Endothelial cell of umbilical vein (primary cell): ENCODE results near the gene KRT23. TPM values are rescaled to one million over a fixed set of nuclear protein-coding genes. Genes with fewer than 3 reads are reported as not detected.

Source experiments
- BruUV-seq: library from RNA; stranded (reverse); fragments of 400-500 nt; replicated peaks from 2 replicates; lab custom pipeline; 2021; lab: Mats Ljungman, UMichigan
- CTCF ChIA-PET: fragments of 300-600, 350-600 bp; sonication (Branson Sonifier 250); formaldehyde crosslinking; loops from one replicate; lab custom pipeline; 2021; ENCODE audit warnings: antibody characterized with exemption, inconsistent platforms; lab: Charles Lee
- POLR2A ChIA-PET: fragments of 300-600, 350-600 bp; sonication (Branson Sonifier 250); formaldehyde crosslinking; loops from one replicate; lab custom pipeline; 2021; ENCODE audit warnings: antibody characterized with exemption, inconsistent platforms; lab: Charles Lee
- DNase-seq: peaks from one replicate; pipeline ENCODE4 v3.0.0-alpha.2; 2011; ENCODE audit warnings: low read depth, low spot score
- FAIRE-seq: peaks from 2 replicates; lab custom pipeline; 2011; peaks lifted over from hg19 to GRCh38; lab: Jason Lieb, UNC
- H2AFZ ChIP-seq: 2 replicates; pipeline ENCODE4 v1.6.0; 2012; ENCODE audit warnings: low read depth, low read length, control low read depth, inconsistent platforms
- H3K27ac ChIP-seq: 2 replicates; pipeline ENCODE4 v1.5.1; 2011; ENCODE audit warnings: low read depth, mild to moderate bottlenecking, control low read depth, low read length, moderate library complexity; ENCODE audit not compliant: insufficient read depth
- H3K27me3 ChIP-seq, 2 experiments: 2 replicates each; pipeline versions ENCODE4 v1.6.0 to v1.6.1; 2011; ENCODE audit warnings: low read length in 2 of 2, mixed read lengths in 1 of 2; ENCODE audit not compliant: control insufficient read depth in 2 of 2, insufficient read depth in 2 of 2
- H3K36me3 ChIP-seq, 2 experiments: 2 replicates in 1 of 2; 3 replicates in 1 of 2; pipeline ENCODE4 v1.5.1; 2011; ENCODE audit warnings: low read length in 2 of 2, mild to moderate bottlenecking in 1 of 2, moderate library complexity in 1 of 2; ENCODE audit not compliant: control insufficient read depth in 2 of 2, insufficient read depth in 2 of 2; ENCODE audit errors: extremely low read depth in 1 of 2
- H3K4me1 ChIP-seq: 3 replicates; pipeline ENCODE4 v1.5.1; 2011; ENCODE audit warnings: mild to moderate bottlenecking, low read length; ENCODE audit not compliant: control insufficient read depth, insufficient read depth; ENCODE audit errors: extremely low read depth
- H3K4me2 ChIP-seq: 2 replicates; pipeline ENCODE4 v1.6.1; 2011; ENCODE audit warnings: low read length, control low read depth, mixed read lengths; ENCODE audit not compliant: insufficient read depth
- H3K4me3 ChIP-seq, 3 experiments: fragments of 200-600 bp in 1 of 3; sonication (generic), shearing (Covaris generic) in 1 of 3; replicated peaks in 1 of 3; 2 replicates each; pipeline ENCODE4 v1.5.1; 2011 to 2016; ENCODE audit warnings: control low read depth in 3 of 3, low read length in 3 of 3, mild to moderate bottlenecking in 2 of 3, inconsistent platforms in 1 of 3, low read depth in 1 of 3, moderate library complexity in 1 of 3; ENCODE audit not compliant: insufficient read depth in 1 of 3
- H3K79me2 ChIP-seq: 2 replicates; pipeline ENCODE4 v1.6.0; 2012; ENCODE audit warnings: low read length, inconsistent platforms; ENCODE audit not compliant: control insufficient read depth, insufficient read depth
- H3K9ac ChIP-seq: replicated peaks from 2 replicates; pipeline ENCODE3; 2011; ENCODE audit warnings: low read length, control low read depth; ENCODE audit not compliant: insufficient read depth; ENCODE audit errors: extremely low read depth
- H3K9me1 ChIP-seq: replicated peaks from 3 replicates; pipeline ENCODE4 v1.6.0; 2011; ENCODE audit warnings: mild to moderate bottlenecking, low read length; ENCODE audit not compliant: control insufficient read depth, insufficient read depth; ENCODE audit errors: extremely low read depth
- H3K9me3 ChIP-seq: replicated peaks from 2 replicates; pipeline ENCODE4 v1.5.1; 2012; ENCODE audit warnings: low read length, inconsistent platforms; ENCODE audit not compliant: control insufficient read depth, insufficient read depth
- H4K20me1 ChIP-seq: replicated peaks from 2 replicates; pipeline ENCODE3; 2011; ENCODE audit warnings: mild to moderate bottlenecking, low read length; ENCODE audit not compliant: control insufficient read depth, insufficient read depth; ENCODE audit errors: extremely low read depth
- CTCF ChIP-seq, 2 donors: IDR thresholded peaks; 1 replicate in 1 of 2; 2 replicates in 1 of 2; pipeline ENCODE4 v1.5.1; 2011; ENCODE audit warnings: low read length in 2 of 2, mild to moderate bottlenecking in 2 of 2, moderate library complexity in 2 of 2, control low read depth in 1 of 2, inconsistent platforms in 1 of 2, low read depth in 1 of 2; ENCODE audit not compliant: insufficient read depth in 1 of 2; ENCODE audit errors: extremely low read depth in 1 of 2
- EZH2 ChIP-seq: IDR thresholded peaks from 2 replicates; pipeline ENCODE4 v1.6.1; 2012; ENCODE audit warnings: borderline replicate concordance, low read depth, mild to moderate bottlenecking, moderate library complexity, low read length, inconsistent platforms; ENCODE audit not compliant: severe bottlenecking
- FOS ChIP-seq: IDR thresholded peaks from 2 replicates; pipeline ENCODE4 v1.6.1; 2011; ENCODE audit warnings: mild to moderate bottlenecking, low read length, moderate library complexity, borderline replicate concordance; ENCODE audit not compliant: insufficient read depth
- GATA2 ChIP-seq: IDR thresholded peaks from 2 replicates; pipeline ENCODE4 v1.7.0; 2011; ENCODE audit warnings: low read depth, mild to moderate bottlenecking, moderate library complexity, mixed read lengths, low read length; ENCODE audit not compliant: insufficient read length, insufficient read depth
- JUN ChIP-seq: IDR thresholded peaks from 2 replicates; pipeline ENCODE4 v1.6.1; 2011; ENCODE audit warnings: borderline replicate concordance, low read depth; ENCODE audit not compliant: insufficient read length, insufficient read depth
- MAX ChIP-seq: IDR thresholded peaks from 2 replicates; pipeline ENCODE4 v1.6.1; 2011; ENCODE audit not compliant: insufficient read depth, insufficient read length
- MYC ChIP-seq: IDR thresholded peaks from one replicate; pipeline ENCODE4 v1.6.1; 2011; ENCODE audit warnings: mild to moderate bottlenecking, low read depth, low read length
- POLR2A ChIP-seq: IDR thresholded peaks from 2 replicates; pipeline ENCODE4 v1.6.1; 2012; ENCODE audit warnings: low read depth, mild to moderate bottlenecking, control low read depth, low read length
- POLR2AphosphoS5 ChIP-seq: IDR thresholded peaks from 2 replicates; pipeline ENCODE4 v1.6.1; 2012; ENCODE audit warnings: low read depth, mild to moderate bottlenecking, control low read depth, low read length, moderate library complexity; ENCODE audit not compliant: insufficient read depth
- dilution Hi-C: fragments of 300-500 bp; cut with MboI; formaldehyde crosslinking; loops from one replicate; pipeline ENCODE4 v1.15.0; 2019; ENCODE audit warnings: low sequenced_read_pairs; ENCODE audit not compliant: extremely low pct_ligation_motif_present
- intact Hi-C: fragments of 100-400 bp; cut with micrococcal nuclease; formaldehyde crosslinking; loops from one replicate; pipeline ENCODE4 v1.10.0; 2022
- polyA plus RNA-seq, 4 experiments: library from polyadenylated mRNA; depleted of rRNA in 3 of 4; stranded (reverse) in 3 of 4; unstranded in 1 of 4; fragments of >200 nt; gene quantifications; 2 replicates each; pipeline versions ENCODE4 v1.2.1 to v1.2.3, GENCODE V29; 2011 to 2012; ENCODE audit warnings: missing spikeins in 1 of 4
- total RNA-seq: library from RNA; stranded (reverse); gene quantifications from 2 replicates; pipeline ENCODE4 v1.2.3, GENCODE V29; 2021

KRT23 gene
- total and polyA plus RNA-seq, 2 donors (not counting 3 experiments of a cell fraction or from before 2014, with no cell fraction given) = not detected

- H3K36me3 ChIP-seq = no peaks in the 10 kb centered on the region
- intact Hi-C loops (no loop called here), dilution Hi-C loops (no loop called here)
- no peak overlapping the region for H3K27ac ChIP-seq
- no peak for DNase-seq
- no peak for TF ChIP-seq JUN
- no peak for TF ChIP-seq MAX
- TF ChIP-seq GATA2 = no peak
- no peak for TF ChIP-seq POLR2AphosphoS5
- TF ChIP-seq CTCF (IDR thresholded peaks at IDR 0.05; ENCODE audit: extremely low read depth in 1 of 2, insufficient read depth in 1 of 2, low read depth in 1 of 2, low read length in 2 of 2) = no peak
- no peaks in the 10 kb centered on the region for H3K9me1 ChIP-seq
- ChIA-PET CTCF (interaction anchor here (1.4 kb wide), 2 partner anchors 21 to 760 kb away, joined by 4 to 10 read pairs; no protein-coding TSS in a partner anchor), POLR2A (no interaction called here)
- no peaks in the 10 kb centered on the region for H4K20me1 ChIP-seq
- H3K9me3 ChIP-seq = no peaks in the 10 kb centered on the region
- no peak overlapping the region for H3K4me2 ChIP-seq
- no TSS peak for BruUV-seq
- H3K9ac ChIP-seq = no peak overlapping the region
- no peaks in the 10 kb centered on the region for H3K79me2 ChIP-seq
- no peaks in the 10 kb centered on the region for H3K4me1 ChIP-seq
- peaks cover 6 to 24% of the 10 kb centered on the region in 2 experiments for H3K27me3 ChIP-seq
- no peak overlapping the region for H2AFZ ChIP-seq
- H3K4me3 ChIP-seq = no peak overlapping the region
- no peak for FAIRE-seq
Measured at GRCh38 chr17:40888196-40888720, 49.2 kb downstream of the KRT23 start.

- CTCF ChIA-PET = interaction anchor here (1.4 kb wide), 1 partner anchor 8 kb away, joined by 5 read pairs; no protein-coding TSS in a partner anchor
- TF ChIP-seq EZH2 (no peak), POLR2A (no peak), GATA2 (no peak), MYC (no peak), CTCF (IDR thresholded peaks at IDR 0.05; ENCODE audit: extremely low read depth in 1 of 2, insufficient read depth in 1 of 2, low read depth in 1 of 2, low read length in 2 of 2) (no peak), MAX (no peak), JUN (no peak), FOS (no peak), POLR2AphosphoS5 (no peak)
- Histone ChIP-seq H2AFZ (no peak overlapping the region), H3K79me2 (no peaks in the 10 kb centered on the region), H3K36me3 (no peaks in the 10 kb centered on the region), H4K20me1 (no peaks in the 10 kb centered on the region), H3K4me2 (no peak overlapping the region), H3K4me1 (no peaks in the 10 kb centered on the region), H3K27me3 (peaks cover 10 to 25% of the 10 kb centered on the region in 2 experiments), H3K9me3 (no peaks in the 10 kb centered on the region), H3K27ac (no peak overlapping the region), H3K9me1 (no peaks in the 10 kb centered on the region), H3K9ac (no peak overlapping the region), H3K4me3 (no peak overlapping the region)
- FAIRE-seq (no peak), DNase-seq (peak; percentile 5)
- POLR2A ChIA-PET = no interaction called here
- dilution Hi-C loops = no loop called here
- intact Hi-C loops = no loop called here
- no TSS peak for BruUV-seq
Measured at GRCh38 chr17:40886090-40886489, 51.4 kb downstream of the KRT23 start.
